Endothelial cell of umbilical vein (primary cell): ENCODE data around the gene PPIB. TPM values are rescaled to one million over a fixed set of nuclear protein-coding genes. Genes with fewer than 3 reads are reported as not detected.

Source experiments
- BruUV-seq: library from RNA; stranded (reverse); fragments of 400-500 nt; replicated peaks from 2 replicates; lab custom pipeline; 2021; lab: Mats Ljungman, UMichigan
- CTCF ChIA-PET: fragments of 300-600, 350-600 bp; sonication (Branson Sonifier 250); formaldehyde crosslinking; loops from one replicate; lab custom pipeline; 2021; ENCODE audit warnings: antibody characterized with exemption, inconsistent platforms; lab: Charles Lee
- POLR2A ChIA-PET: fragments of 300-600, 350-600 bp; sonication (Branson Sonifier 250); formaldehyde crosslinking; loops from one replicate; lab custom pipeline; 2021; ENCODE audit warnings: antibody characterized with exemption, inconsistent platforms; lab: Charles Lee
- DNase-seq: peaks from one replicate; pipeline ENCODE4 v3.0.0-alpha.2; 2011; ENCODE audit warnings: low read depth, low spot score
- FAIRE-seq: peaks from 2 replicates; lab custom pipeline; 2011; peaks lifted over from hg19 to GRCh38; lab: Jason Lieb, UNC
- H2AFZ ChIP-seq: 2 replicates; pipeline ENCODE4 v1.6.0; 2012; ENCODE audit warnings: low read depth, low read length, control low read depth, inconsistent platforms
- H3K27ac ChIP-seq: 2 replicates; pipeline ENCODE4 v1.5.1; 2011; ENCODE audit warnings: low read depth, mild to moderate bottlenecking, control low read depth, low read length, moderate library complexity; ENCODE audit not compliant: insufficient read depth
- H3K27me3 ChIP-seq, 2 experiments: 2 replicates each; pipeline versions ENCODE4 v1.6.0 to v1.6.1; 2011; ENCODE audit warnings: low read length in 2 of 2, mixed read lengths in 1 of 2; ENCODE audit not compliant: control insufficient read depth in 2 of 2, insufficient read depth in 2 of 2
- H3K36me3 ChIP-seq, 2 experiments: 2 replicates in 1 of 2; 3 replicates in 1 of 2; pipeline ENCODE4 v1.5.1; 2011; ENCODE audit warnings: low read length in 2 of 2, mild to moderate bottlenecking in 1 of 2, moderate library complexity in 1 of 2; ENCODE audit not compliant: control insufficient read depth in 2 of 2, insufficient read depth in 2 of 2; ENCODE audit errors: extremely low read depth in 1 of 2
- H3K4me1 ChIP-seq: 3 replicates; pipeline ENCODE4 v1.5.1; 2011; ENCODE audit warnings: mild to moderate bottlenecking, low read length; ENCODE audit not compliant: control insufficient read depth, insufficient read depth; ENCODE audit errors: extremely low read depth
- H3K4me2 ChIP-seq: 2 replicates; pipeline ENCODE4 v1.6.1; 2011; ENCODE audit warnings: low read length, control low read depth, mixed read lengths; ENCODE audit not compliant: insufficient read depth
- H3K4me3 ChIP-seq, 3 experiments: fragments of 200-600 bp in 1 of 3; sonication (generic), shearing (Covaris generic) in 1 of 3; replicated peaks in 1 of 3; 2 replicates each; pipeline ENCODE4 v1.5.1; 2011 to 2016; ENCODE audit warnings: control low read depth in 3 of 3, low read length in 3 of 3, mild to moderate bottlenecking in 2 of 3, inconsistent platforms in 1 of 3, low read depth in 1 of 3, moderate library complexity in 1 of 3; ENCODE audit not compliant: insufficient read depth in 1 of 3
- H3K79me2 ChIP-seq: 2 replicates; pipeline ENCODE4 v1.6.0; 2012; ENCODE audit warnings: low read length, inconsistent platforms; ENCODE audit not compliant: control insufficient read depth, insufficient read depth
- H3K9ac ChIP-seq: replicated peaks from 2 replicates; pipeline ENCODE3; 2011; ENCODE audit warnings: low read length, control low read depth; ENCODE audit not compliant: insufficient read depth; ENCODE audit errors: extremely low read depth
- H3K9me1 ChIP-seq: replicated peaks from 3 replicates; pipeline ENCODE4 v1.6.0; 2011; ENCODE audit warnings: mild to moderate bottlenecking, low read length; ENCODE audit not compliant: control insufficient read depth, insufficient read depth; ENCODE audit errors: extremely low read depth
- H3K9me3 ChIP-seq: replicated peaks from 2 replicates; pipeline ENCODE4 v1.5.1; 2012; ENCODE audit warnings: low read length, inconsistent platforms; ENCODE audit not compliant: control insufficient read depth, insufficient read depth
- H4K20me1 ChIP-seq: replicated peaks from 2 replicates; pipeline ENCODE3; 2011; ENCODE audit warnings: mild to moderate bottlenecking, low read length; ENCODE audit not compliant: control insufficient read depth, insufficient read depth; ENCODE audit errors: extremely low read depth
- EZH2 ChIP-seq: IDR thresholded peaks from 2 replicates; pipeline ENCODE4 v1.6.1; 2012; ENCODE audit warnings: borderline replicate concordance, low read depth, mild to moderate bottlenecking, moderate library complexity, low read length, inconsistent platforms; ENCODE audit not compliant: severe bottlenecking
- FOS ChIP-seq: IDR thresholded peaks from 2 replicates; pipeline ENCODE4 v1.6.1; 2011; ENCODE audit warnings: mild to moderate bottlenecking, low read length, moderate library complexity, borderline replicate concordance; ENCODE audit not compliant: insufficient read depth
- JUN ChIP-seq: IDR thresholded peaks from 2 replicates; pipeline ENCODE4 v1.6.1; 2011; ENCODE audit warnings: borderline replicate concordance, low read depth; ENCODE audit not compliant: insufficient read length, insufficient read depth
- MYC ChIP-seq: IDR thresholded peaks from one replicate; pipeline ENCODE4 v1.6.1; 2011; ENCODE audit warnings: mild to moderate bottlenecking, low read depth, low read length
- POLR2A ChIP-seq: IDR thresholded peaks from 2 replicates; pipeline ENCODE4 v1.6.1; 2012; ENCODE audit warnings: low read depth, mild to moderate bottlenecking, control low read depth, low read length
- POLR2AphosphoS5 ChIP-seq: IDR thresholded peaks from 2 replicates; pipeline ENCODE4 v1.6.1; 2012; ENCODE audit warnings: low read depth, mild to moderate bottlenecking, control low read depth, low read length, moderate library complexity; ENCODE audit not compliant: insufficient read depth
- dilution Hi-C: fragments of 300-500 bp; cut with MboI; formaldehyde crosslinking; loops from one replicate; pipeline ENCODE4 v1.15.0; 2019; ENCODE audit warnings: low sequenced_read_pairs; ENCODE audit not compliant: extremely low pct_ligation_motif_present
- intact Hi-C: fragments of 100-400 bp; cut with micrococcal nuclease; formaldehyde crosslinking; loops from one replicate; pipeline ENCODE4 v1.10.0; 2022
- polyA plus RNA-seq, 4 experiments: library from polyadenylated mRNA; depleted of rRNA in 3 of 4; stranded (reverse) in 3 of 4; unstranded in 1 of 4; fragments of >200 nt; gene quantifications; 2 replicates each; pipeline versions ENCODE4 v1.2.1 to v1.2.3, GENCODE V29; 2011 to 2012; ENCODE audit warnings: missing spikeins in 1 of 4
- total RNA-seq: library from RNA; stranded (reverse); gene quantifications from 2 replicates; pipeline ENCODE4 v1.2.3, GENCODE V29; 2021
- TF ChIP-seq, protein P1 (sequence below): IDR thresholded peaks from 2 replicates; pipeline ENCODE4 v1.6.1; 2011; ENCODE audit not compliant: insufficient read depth, insufficient read length
- TF ChIP-seq, protein P2 (sequence below), 2 donors: IDR thresholded peaks; 1 replicate in 1 of 2; 2 replicates in 1 of 2; pipeline ENCODE4 v1.5.1; 2011; ENCODE audit warnings: low read length in 2 of 2, mild to moderate bottlenecking in 2 of 2, moderate library complexity in 2 of 2, control low read depth in 1 of 2, inconsistent platforms in 1 of 2, low read depth in 1 of 2; ENCODE audit not compliant: insufficient read depth in 1 of 2; ENCODE audit errors: extremely low read depth in 1 of 2

The PPIB gene
- total and polyA plus RNA-seq, 2 donors (not counting 3 experiments of a cell fraction or from before 2014, with no cell fraction given): 840 to 1,240 TPM

DNA sequence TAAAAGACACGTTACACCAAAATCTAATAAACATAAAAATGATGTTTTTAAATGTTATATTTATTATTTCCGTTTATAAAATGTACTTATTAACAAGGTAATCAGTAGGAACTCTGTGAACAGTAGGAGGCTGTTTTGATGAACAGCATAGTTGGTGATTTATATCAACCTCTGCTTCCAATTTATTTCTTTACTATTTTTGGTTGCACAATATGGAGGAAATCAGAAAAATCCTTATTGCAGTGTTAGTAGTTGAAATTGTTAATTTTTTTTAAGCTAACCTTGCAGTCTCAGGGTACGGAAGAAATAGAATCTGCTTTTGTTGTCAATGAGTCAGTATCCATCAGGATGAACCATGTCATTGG is 16.3 kb downstream of the PPIB start:
- CTCF ChIA-PET: interaction anchor here (0.9 kb wide), 1 partner anchor 8 kb away, joined by 3 read pairs; no protein-coding TSS in a partner anchor
- intact Hi-C loops: no loop called here
- Histone ChIP-seq H4K20me1 (no peaks in the 10 kb centered on the region), H3K36me3 (peaks cover 0 to 16% of the 10 kb centered on the region in 2 experiments), H3K4me1 (no peaks in the 10 kb centered on the region), H3K79me2 (no peaks in the 10 kb centered on the region), H3K27ac (no peak overlapping the region), H3K9me1 (no peaks in the 10 kb centered on the region), H3K9ac (no peak overlapping the region), H3K4me3 (no peak overlapping the region), H3K9me3 (no peaks in the 10 kb centered on the region), H3K4me2 (no peak overlapping the region), H3K27me3 (no peaks in the 10 kb centered on the region), H2AFZ (no peak overlapping the region)
- TF ChIP-seq JUN (no peak), POLR2A (no peak)
- TF ChIP-seq, protein P1, sequence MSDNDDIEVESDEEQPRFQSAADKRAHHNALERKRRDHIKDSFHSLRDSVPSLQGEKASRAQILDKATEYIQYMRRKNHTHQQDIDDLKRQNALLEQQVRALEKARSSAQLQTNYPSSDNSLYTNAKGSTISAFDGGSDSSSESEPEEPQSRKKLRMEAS: no peak
- POLR2A ChIA-PET: no interaction called here
- no TSS peak for BruUV-seq
- DNase-seq (no peak), FAIRE-seq (no peak)
- dilution Hi-C loops: no loop called here

GRCh38 chr15:64146041-64146440 is 16.8 kb downstream of the PPIB start:
- intact Hi-C loops: no loop called here
- H3K9me3 ChIP-seq: no peaks in the 10 kb centered on the region
- no peaks in the 10 kb centered on the region for H3K27me3 ChIP-seq
- H3K9me1 ChIP-seq: no peaks in the 10 kb centered on the region
- FAIRE-seq (no peak), DNase-seq (no peak)
- BruUV-seq: no TSS peak
- H3K27ac ChIP-seq: no peak overlapping the region
- H3K36me3 ChIP-seq: peaks cover 0 to 16% of the 10 kb centered on the region in 2 experiments
- peaks cover 3% of the 10 kb centered on the region for H3K4me1 ChIP-seq
- dilution Hi-C loops: no loop called here
- H3K79me2 ChIP-seq: no peaks in the 10 kb centered on the region
- no peak overlapping the region for H3K9ac ChIP-seq
- CTCF ChIA-PET: no interaction called here
- TF ChIP-seq, protein P1: no peak
- TF ChIP-seq MYC (no peak), POLR2AphosphoS5 (no peak), EZH2 (no peak), JUN (no peak), POLR2A (no peak), FOS (no peak)
- TF ChIP-seq, protein P2, sequence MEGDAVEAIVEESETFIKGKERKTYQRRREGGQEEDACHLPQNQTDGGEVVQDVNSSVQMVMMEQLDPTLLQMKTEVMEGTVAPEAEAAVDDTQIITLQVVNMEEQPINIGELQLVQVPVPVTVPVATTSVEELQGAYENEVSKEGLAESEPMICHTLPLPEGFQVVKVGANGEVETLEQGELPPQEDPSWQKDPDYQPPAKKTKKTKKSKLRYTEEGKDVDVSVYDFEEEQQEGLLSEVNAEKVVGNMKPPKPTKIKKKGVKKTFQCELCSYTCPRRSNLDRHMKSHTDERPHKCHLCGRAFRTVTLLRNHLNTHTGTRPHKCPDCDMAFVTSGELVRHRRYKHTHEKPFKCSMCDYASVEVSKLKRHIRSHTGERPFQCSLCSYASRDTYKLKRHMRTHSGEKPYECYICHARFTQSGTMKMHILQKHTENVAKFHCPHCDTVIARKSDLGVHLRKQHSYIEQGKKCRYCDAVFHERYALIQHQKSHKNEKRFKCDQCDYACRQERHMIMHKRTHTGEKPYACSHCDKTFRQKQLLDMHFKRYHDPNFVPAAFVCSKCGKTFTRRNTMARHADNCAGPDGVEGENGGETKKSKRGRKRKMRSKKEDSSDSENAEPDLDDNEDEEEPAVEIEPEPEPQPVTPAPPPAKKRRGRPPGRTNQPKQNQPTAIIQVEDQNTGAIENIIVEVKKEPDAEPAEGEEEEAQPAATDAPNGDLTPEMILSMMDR (IDR thresholded peaks at IDR 0.05; ENCODE audit: extremely low read depth in 1 of 2, insufficient read depth in 1 of 2, low read depth in 1 of 2, low read length in 2 of 2): no peak
- H4K20me1 ChIP-seq: no peaks in the 10 kb centered on the region
- no peak overlapping the region for H2AFZ ChIP-seq
- H3K4me3 ChIP-seq: no peak overlapping the region
- POLR2A ChIA-PET: no interaction called here
- H3K4me2 ChIP-seq: no peak overlapping the region
